ENCODE results near the gene PID1.

Gene PID1

DNA sequence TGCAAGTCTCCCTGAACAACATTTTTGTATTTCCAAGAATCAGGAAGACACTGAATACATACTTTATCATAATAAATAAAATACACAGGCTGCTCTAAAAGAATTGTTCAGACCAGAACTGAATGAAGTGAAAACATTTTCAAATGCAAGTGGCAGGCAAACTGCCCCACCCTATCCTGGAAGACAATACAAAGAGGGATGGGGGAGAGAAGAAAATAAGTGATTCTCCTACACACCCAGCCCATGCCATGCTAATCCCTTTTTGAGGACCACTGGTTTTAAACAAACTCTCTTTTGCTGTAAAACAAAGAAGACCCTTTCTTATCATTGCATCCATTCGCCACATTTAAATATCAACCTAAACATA lies 95.6 kb downstream of the PID1 start:
- no peak overlapping the region for H3K4me3 ChIP-seq (ENCODE audit: low read depth, low read length)
- TF ChIP-seq, protein P1, sequence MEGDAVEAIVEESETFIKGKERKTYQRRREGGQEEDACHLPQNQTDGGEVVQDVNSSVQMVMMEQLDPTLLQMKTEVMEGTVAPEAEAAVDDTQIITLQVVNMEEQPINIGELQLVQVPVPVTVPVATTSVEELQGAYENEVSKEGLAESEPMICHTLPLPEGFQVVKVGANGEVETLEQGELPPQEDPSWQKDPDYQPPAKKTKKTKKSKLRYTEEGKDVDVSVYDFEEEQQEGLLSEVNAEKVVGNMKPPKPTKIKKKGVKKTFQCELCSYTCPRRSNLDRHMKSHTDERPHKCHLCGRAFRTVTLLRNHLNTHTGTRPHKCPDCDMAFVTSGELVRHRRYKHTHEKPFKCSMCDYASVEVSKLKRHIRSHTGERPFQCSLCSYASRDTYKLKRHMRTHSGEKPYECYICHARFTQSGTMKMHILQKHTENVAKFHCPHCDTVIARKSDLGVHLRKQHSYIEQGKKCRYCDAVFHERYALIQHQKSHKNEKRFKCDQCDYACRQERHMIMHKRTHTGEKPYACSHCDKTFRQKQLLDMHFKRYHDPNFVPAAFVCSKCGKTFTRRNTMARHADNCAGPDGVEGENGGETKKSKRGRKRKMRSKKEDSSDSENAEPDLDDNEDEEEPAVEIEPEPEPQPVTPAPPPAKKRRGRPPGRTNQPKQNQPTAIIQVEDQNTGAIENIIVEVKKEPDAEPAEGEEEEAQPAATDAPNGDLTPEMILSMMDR (IDR thresholded peaks at IDR 0.05; ENCODE audit: borderline replicate concordance, insufficient read depth, low read depth, low read length), result no peak

DNA sequence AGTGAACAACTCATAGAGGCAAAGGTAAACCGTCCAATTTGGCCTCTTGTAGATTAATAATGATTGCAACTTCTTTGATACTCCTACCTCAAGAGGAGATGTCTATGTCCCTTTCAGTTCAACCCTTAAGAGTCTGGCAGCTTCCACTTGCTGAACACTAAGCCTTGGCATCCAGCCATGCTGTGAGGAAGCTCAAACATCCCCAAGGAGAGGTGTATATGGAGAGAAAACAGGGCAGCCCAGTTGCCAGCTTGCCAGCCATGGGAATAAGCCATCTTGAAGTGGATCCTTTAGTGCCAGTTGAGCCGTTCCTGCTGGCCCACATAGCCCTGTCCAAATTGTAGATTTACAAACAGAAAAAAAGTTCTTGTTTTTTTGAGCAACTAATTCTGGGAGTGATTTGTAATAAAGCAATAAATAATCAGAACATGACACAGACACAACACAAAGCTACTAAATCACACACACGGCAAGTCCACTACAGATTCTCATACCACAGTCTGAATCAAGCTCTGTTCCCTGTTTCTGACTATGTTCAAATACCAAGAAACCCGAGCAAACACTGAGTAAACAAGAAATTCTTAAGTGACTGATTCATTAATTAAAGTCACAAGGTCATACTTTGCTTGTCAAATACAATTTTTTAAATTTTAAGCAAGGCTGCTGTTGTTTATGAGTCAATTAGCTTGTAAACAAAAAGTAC lies 96.1 kb downstream of the PID1 start:
- TF ChIP-seq, protein P1 (IDR thresholded peaks at IDR 0.05; ENCODE audit: borderline replicate concordance, insufficient read depth, low read depth, low read length), result no peak

DNA sequence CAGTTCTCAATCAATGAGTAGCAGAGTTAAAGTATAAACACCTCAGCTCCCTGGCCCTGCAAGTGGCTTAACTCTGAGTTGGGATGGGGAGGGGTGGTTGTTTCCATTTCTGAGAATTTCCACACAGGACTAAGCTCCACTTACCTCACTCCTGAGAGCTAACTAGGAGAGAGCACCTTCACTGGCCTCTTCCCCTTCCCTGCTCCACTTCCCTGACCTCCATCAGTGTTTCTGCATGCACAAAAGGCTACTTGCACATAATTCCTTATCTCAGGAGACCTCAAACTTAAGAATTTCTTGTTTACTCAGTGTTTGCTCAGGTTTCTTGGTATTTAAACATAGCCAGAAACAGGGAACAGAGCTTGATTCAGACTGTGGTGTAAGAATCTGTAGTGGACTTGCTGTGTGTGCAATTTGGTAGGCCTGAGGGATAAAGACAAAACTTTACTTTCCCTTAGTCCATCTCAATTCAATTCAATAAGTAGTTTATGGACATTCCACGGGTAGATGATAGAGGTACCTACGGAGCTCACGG lies 97.2 kb downstream of the PID1 start:
- TF ChIP-seq, protein P1 (IDR thresholded peaks at IDR 0.05; ENCODE audit: borderline replicate concordance, insufficient read depth, low read depth, low read length), result no peak
- no peak overlapping the region for H3K4me3 ChIP-seq (ENCODE audit: low read depth, low read length)

More for the DNA sequence above, 96.1 kb downstream of the PID1 start:
- H3K4me3 ChIP-seq (ENCODE audit: low read depth, low read length), result no peak overlapping the region

DNA sequence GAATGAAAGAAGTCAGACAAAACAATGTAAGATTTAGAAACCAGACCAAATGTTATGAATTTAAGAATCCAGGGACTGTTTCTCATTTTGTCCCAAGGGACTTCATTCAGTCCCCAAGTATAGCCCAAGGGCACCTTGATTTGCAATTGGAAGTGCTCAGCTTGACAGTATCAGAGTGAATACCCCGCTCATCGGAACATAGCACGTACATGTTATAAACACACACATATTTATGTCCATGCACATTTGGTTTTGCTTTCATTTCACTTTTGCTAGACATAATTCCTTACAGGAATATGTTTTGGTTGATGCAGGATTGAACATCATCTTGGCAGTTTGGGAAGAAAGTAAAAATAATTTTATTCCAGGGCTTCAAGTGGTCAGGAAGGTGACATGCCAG lies 100.2 kb downstream of the PID1 start:
- TF ChIP-seq, protein P1 (IDR thresholded peaks at IDR 0.05; ENCODE audit: borderline replicate concordance, insufficient read depth, low read depth, low read length), result no peak
- H3K4me3 ChIP-seq (ENCODE audit: low read depth, low read length), result no peak overlapping the region

DNA sequence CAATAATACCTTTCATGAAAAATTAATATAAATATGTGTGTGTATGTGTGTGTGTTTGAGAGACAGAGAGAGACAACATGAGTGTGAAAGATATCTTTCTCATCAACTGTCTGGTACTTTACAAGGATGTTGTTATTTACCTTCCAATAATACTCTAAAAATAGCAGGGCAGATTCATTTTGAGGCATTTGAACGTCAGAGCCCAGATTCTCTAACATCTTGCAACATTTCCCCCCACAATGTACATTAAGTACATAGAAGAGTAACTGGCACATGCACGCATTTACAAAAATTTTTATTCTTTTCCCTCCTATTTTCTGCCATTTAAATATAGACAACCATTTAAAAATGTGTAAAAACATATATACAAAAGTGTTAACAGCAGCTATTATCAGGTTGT lies 100.9 kb downstream of the PID1 start:
- TF ChIP-seq, protein P1 (IDR thresholded peaks at IDR 0.05; ENCODE audit: borderline replicate concordance, insufficient read depth, low read depth, low read length), result no peak
- H3K4me3 ChIP-seq (ENCODE audit: low read depth, low read length), result no peak overlapping the region

DNA sequence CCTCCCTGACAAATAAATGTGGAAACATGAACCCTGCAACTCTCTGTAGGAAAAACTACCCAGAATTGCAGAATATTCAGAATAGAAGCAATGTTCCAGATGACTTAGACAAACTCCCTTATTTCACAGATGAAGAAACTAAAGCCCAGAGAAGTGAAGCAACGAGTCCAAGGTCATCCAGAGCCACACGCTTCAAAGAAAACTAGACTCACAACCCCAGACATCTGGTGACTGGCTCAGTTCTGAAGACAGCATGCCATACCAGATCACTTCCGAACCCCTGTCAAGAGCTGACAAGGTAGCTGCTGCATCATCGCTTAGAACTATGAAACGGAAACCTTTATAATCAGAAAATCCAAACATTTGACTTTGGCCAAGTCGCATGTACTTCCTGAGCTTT lies 101.3 kb downstream of the PID1 start:
- TF ChIP-seq, protein P1 (IDR thresholded peaks at IDR 0.05; ENCODE audit: borderline replicate concordance, insufficient read depth, low read depth, low read length), result no peak
- no peak overlapping the region for H3K4me3 ChIP-seq (ENCODE audit: low read depth, low read length)

All from GM12875 (cell line).